ENCODE results near the gene TANGO6.

GRCh38 chr16:69111216-69111875 is 268.0 kb downstream of the TANGO6 start:
- TF ChIP-seq, protein P1, sequence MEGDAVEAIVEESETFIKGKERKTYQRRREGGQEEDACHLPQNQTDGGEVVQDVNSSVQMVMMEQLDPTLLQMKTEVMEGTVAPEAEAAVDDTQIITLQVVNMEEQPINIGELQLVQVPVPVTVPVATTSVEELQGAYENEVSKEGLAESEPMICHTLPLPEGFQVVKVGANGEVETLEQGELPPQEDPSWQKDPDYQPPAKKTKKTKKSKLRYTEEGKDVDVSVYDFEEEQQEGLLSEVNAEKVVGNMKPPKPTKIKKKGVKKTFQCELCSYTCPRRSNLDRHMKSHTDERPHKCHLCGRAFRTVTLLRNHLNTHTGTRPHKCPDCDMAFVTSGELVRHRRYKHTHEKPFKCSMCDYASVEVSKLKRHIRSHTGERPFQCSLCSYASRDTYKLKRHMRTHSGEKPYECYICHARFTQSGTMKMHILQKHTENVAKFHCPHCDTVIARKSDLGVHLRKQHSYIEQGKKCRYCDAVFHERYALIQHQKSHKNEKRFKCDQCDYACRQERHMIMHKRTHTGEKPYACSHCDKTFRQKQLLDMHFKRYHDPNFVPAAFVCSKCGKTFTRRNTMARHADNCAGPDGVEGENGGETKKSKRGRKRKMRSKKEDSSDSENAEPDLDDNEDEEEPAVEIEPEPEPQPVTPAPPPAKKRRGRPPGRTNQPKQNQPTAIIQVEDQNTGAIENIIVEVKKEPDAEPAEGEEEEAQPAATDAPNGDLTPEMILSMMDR (IDR thresholded peaks at IDR 0.05): no peak
- no peak for TF ChIP-seq POLR2A (IDR thresholded peaks at IDR 0.05)
